ENCODE data around the gene ADGRG4.

DNA sequence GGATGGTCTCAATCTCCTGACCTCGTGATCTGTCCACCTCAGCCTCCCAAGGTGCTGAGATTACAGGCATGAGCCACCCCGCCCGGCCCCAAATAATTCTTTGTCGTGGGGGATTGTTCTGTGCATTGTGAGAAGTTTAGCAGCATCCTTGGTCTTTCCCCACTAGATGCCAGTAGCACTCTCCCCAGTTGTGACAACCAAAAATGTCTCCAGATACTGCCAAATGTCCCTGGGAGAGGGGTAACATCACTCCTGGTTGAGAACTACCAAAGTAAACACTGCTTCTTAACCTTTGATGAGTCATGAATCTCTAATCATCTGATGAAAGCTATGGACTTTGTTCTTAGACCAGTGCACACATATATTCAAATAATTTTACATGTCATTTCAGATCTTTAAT is 96.2 kb downstream of the ADGRG4 start:
- TF ChIP-seq CBFB (CRISPR knock-in tag; IDR thresholded peaks at IDR 0.05; ENCODE audit: low read depth) (no peak), ZNF532 (CRISPR knock-in tag; IDR thresholded peaks at IDR 0.05; ENCODE audit: borderline replicate concordance) (no peak), GABPB1 (CRISPR knock-in tag; IDR thresholded peaks at IDR 0.05) (no peak)
- TF ChIP-seq, protein P1, sequence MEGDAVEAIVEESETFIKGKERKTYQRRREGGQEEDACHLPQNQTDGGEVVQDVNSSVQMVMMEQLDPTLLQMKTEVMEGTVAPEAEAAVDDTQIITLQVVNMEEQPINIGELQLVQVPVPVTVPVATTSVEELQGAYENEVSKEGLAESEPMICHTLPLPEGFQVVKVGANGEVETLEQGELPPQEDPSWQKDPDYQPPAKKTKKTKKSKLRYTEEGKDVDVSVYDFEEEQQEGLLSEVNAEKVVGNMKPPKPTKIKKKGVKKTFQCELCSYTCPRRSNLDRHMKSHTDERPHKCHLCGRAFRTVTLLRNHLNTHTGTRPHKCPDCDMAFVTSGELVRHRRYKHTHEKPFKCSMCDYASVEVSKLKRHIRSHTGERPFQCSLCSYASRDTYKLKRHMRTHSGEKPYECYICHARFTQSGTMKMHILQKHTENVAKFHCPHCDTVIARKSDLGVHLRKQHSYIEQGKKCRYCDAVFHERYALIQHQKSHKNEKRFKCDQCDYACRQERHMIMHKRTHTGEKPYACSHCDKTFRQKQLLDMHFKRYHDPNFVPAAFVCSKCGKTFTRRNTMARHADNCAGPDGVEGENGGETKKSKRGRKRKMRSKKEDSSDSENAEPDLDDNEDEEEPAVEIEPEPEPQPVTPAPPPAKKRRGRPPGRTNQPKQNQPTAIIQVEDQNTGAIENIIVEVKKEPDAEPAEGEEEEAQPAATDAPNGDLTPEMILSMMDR (IDR thresholded peaks at IDR 0.05) = no peak
- TF ChIP-seq, protein P2, sequence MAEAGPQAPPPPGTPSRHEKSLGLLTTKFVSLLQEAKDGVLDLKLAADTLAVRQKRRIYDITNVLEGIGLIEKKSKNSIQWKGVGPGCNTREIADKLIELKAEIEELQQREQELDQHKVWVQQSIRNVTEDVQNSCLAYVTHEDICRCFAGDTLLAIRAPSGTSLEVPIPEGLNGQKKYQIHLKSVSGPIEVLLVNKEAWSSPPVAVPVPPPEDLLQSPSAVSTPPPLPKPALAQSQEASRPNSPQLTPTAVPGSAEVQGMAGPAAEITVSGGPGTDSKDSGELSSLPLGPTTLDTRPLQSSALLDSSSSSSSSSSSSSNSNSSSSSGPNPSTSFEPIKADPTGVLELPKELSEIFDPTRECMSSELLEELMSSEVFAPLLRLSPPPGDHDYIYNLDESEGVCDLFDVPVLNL (CRISPR knock-in tag; IDR thresholded peaks at IDR 0.05; ENCODE audit: borderline replicate concordance, low read depth) = no peak
- TF ChIP-seq, protein P3, sequence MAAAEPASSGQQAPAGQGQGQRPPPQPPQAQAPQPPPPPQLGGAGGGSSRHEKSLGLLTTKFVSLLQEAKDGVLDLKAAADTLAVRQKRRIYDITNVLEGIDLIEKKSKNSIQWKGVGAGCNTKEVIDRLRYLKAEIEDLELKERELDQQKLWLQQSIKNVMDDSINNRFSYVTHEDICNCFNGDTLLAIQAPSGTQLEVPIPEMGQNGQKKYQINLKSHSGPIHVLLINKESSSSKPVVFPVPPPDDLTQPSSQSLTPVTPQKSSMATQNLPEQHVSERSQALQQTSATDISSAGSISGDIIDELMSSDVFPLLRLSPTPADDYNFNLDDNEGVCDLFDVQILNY (CRISPR knock-in tag; IDR thresholded peaks at IDR 0.05) = no peak

Data from WTC11 (cell line).